ENCODE results near the gene KRTAP19-1. TPM values are rescaled to one million over a fixed set of nuclear protein-coding genes. Genes with fewer than 3 reads are reported as not detected.

Gene KRTAP19-1
- total RNA-seq, 1 experiment from 2014 or later: not detected

DNA sequence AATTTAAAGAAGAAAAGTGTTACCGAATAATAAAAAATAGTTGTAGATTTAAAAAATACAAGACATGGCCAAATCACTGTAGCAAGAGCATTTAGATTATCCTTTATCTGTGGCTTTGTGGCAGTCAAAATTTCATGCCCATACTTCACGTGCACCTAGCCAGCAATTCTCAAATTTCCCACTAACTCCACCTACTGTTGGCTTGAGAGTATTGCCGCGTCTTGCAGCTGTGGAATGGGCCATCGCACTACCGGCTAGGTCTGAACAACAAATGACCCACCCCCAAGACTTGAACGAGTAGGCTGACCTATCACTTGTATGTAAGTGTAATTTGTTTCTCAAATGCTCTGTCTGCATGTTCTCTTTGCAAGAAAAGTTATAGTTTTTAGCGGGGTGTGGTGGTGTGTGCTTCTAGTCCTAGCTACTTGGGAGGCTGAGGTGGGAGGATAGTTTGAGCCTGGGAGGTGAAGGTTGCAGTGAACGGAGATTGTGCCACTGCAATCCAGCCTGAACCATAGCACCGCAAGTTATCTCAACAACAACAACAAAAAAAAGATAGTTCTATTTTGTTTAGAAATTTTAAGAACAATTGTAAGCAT is 46.0 kb downstream of the KRTAP19-1 start:
- no peak overlapping the region for H3K27ac Mint-ChIP-seq (ENCODE audit: low read depth, unreplicated experiment)
- no TSS peak for BruUV-seq (replicated peaks)
- H3K9me3 Mint-ChIP-seq (ENCODE audit: unreplicated experiment): no peaks in the 10 kb centered on the region
- H3K4me3 Mint-ChIP-seq (ENCODE audit: unreplicated experiment): no peak overlapping the region
- peak; percentile 67 for DNase-seq (ENCODE audit: unreplicated experiment)
- intact Hi-C loops (cut with micrococcal nuclease): loop anchor here (5.0 to 10.0 kb wide), 2 partner anchors 89 to 653 kb away; partner anchors contain the start of gene KRTAP23-1
- CTCF ChIA-PET: interaction anchor here (0.5 to 2.0 kb wide), 14 partner anchors 10 to 955 kb away, joined by 3 to 10 read pairs (median 3); partner anchors contain the start of gene KRTAP27-1
- TF ChIP-seq, protein P1, sequence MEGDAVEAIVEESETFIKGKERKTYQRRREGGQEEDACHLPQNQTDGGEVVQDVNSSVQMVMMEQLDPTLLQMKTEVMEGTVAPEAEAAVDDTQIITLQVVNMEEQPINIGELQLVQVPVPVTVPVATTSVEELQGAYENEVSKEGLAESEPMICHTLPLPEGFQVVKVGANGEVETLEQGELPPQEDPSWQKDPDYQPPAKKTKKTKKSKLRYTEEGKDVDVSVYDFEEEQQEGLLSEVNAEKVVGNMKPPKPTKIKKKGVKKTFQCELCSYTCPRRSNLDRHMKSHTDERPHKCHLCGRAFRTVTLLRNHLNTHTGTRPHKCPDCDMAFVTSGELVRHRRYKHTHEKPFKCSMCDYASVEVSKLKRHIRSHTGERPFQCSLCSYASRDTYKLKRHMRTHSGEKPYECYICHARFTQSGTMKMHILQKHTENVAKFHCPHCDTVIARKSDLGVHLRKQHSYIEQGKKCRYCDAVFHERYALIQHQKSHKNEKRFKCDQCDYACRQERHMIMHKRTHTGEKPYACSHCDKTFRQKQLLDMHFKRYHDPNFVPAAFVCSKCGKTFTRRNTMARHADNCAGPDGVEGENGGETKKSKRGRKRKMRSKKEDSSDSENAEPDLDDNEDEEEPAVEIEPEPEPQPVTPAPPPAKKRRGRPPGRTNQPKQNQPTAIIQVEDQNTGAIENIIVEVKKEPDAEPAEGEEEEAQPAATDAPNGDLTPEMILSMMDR (IDR thresholded peaks at IDR 0.05; ENCODE audit: unreplicated experiment): peak; percentile 44
- H3K27me3 Mint-ChIP-seq (ENCODE audit: insufficient read depth, unreplicated experiment): peaks cover 89% of the 10 kb centered on the region
- H3K36me3 Mint-ChIP-seq (ENCODE audit: insufficient read depth, unreplicated experiment): no peaks in the 10 kb centered on the region
- POLR2A ChIA-PET: interaction anchor here (0.6 kb wide), 2 partner anchors 260 to 287 kb away, joined by 3 to 5 read pairs; no protein-coding TSS in a partner anchor
- H3K4me1 Mint-ChIP-seq (ENCODE audit: insufficient read depth, unreplicated experiment): peaks cover 6% of the 10 kb centered on the region

DNA sequence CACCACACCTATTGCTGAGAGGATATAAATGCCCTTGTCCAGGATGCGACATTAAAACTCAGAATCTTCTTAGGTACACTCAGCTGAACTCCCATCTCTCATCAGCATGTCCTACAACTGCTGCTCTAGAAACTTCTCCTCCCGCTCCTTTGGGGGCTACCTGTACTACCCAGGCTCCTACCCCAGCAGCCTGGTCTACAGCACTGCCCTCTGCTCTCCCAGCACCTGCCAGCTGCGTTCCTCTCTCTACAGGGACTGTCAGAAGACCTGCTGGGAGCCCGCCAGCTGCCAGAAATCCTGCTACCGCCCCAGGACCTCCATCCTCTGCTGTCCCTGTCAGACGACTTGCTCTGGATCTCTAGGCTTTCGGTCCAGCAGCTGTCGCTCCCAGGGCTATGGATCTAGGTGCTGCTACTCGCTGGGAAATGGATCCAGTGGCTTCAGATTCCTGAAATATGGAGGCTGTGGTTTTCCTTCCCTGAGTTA is 50.0 kb downstream of the KRTAP19-1 start, which contains the start of gene KRTAP13-4:
Gene KRTAP13-4, plus strand, starts transcription at position 51 of the 486 bp plus-strand sequence. Its CDS starts 56 bp downstream, at position 107.
- TF ChIP-seq, protein P1 (IDR thresholded peaks at IDR 0.05; ENCODE audit: unreplicated experiment): no peak
- intact Hi-C loops (cut with micrococcal nuclease): loop anchor here (5.0 to 10.0 kb wide), 2 partner anchors 85 to 657 kb away; partner anchors contain the start of gene KRTAP23-1
- CTCF ChIA-PET: interaction anchor here (0.6 to 0.8 kb wide), 2 partner anchors 77 to 568 kb away, joined by 3 to 5 read pairs; no protein-coding TSS in a partner anchor
- Mint-ChIP-seq H3K4me3 (ENCODE audit: unreplicated experiment) (no peak within 1 kb of the TSS), H3K36me3 (ENCODE audit: insufficient read depth, unreplicated experiment) (no peaks in the 10 kb centered on the region), H3K27me3 (ENCODE audit: insufficient read depth, unreplicated experiment) (peaks cover 89% of the 10 kb centered on the region), H3K4me1 (ENCODE audit: insufficient read depth, unreplicated experiment) (peaks cover 6% of the 10 kb centered on the region), H3K9me3 (ENCODE audit: unreplicated experiment) (no peaks in the 10 kb centered on the region), H3K27ac (ENCODE audit: low read depth, unreplicated experiment) (no peak within 1 kb of the TSS)
- BruUV-seq (replicated peaks): no TSS peak
- POLR2A ChIA-PET: no interaction called here
- DNase-seq (ENCODE audit: unreplicated experiment): no peak

Other genes with a start within 250 kb of the KRTAP19-1 start
- gene KRTAP24-1, start 197.4 kb downstream of the KRTAP19-1 start, total RNA-seq (2022): not detected in 2 replicates
- gene KRTAP25-1, start 190.9 kb downstream of the KRTAP19-1 start, total RNA-seq (2022): not detected in 2 replicates
- gene KRTAP26-1, start 160.1 kb downstream of the KRTAP19-1 start, total RNA-seq (2022): not detected in 2 replicates
- not detected in 2 replicates for gene KRTAP27-1, start 142.7 kb downstream of the KRTAP19-1 start, total RNA-seq (2022)
- not detected in 2 replicates for gene KRTAP23-1, start 131.8 kb downstream of the KRTAP19-1 start, total RNA-seq (2022)
- not detected in 2 replicates for gene KRTAP13-2, start 108.1 kb downstream of the KRTAP19-1 start, total RNA-seq (2022)
- not detected in 2 replicates for gene KRTAP13-1, start 84.3 kb downstream of the KRTAP19-1 start, total RNA-seq (2022)
- gene KRTAP13-3, start 54.4 kb downstream of the KRTAP19-1 start, total RNA-seq (2022): not detected in 2 replicates
- gene KRTAP13-4, start 50.1 kb downstream of the KRTAP19-1 start, total RNA-seq (2022): not detected in 2 replicates
- not detected in 2 replicates for gene KRTAP15-1, start 40.1 kb downstream of the KRTAP19-1 start, total RNA-seq (2022)
- not detected in 2 replicates for gene KRTAP19-2, start 7.1 kb upstream of the KRTAP19-1 start, total RNA-seq (2022)
- not detected in 2 replicates for gene KRTAP19-3, start 11.6 kb upstream of the KRTAP19-1 start, total RNA-seq (2022)
- not detected in 2 replicates for gene KRTAP19-4, start 16.8 kb upstream of the KRTAP19-1 start, total RNA-seq (2022)
- gene KRTAP19-5, start 21.8 kb upstream of the KRTAP19-1 start, total RNA-seq (2022): not detected in 2 replicates
- not detected in 2 replicates for gene KRTAP19-6, start 61.5 kb upstream of the KRTAP19-1 start, total RNA-seq (2022)
- gene KRTAP19-7, start 80.9 kb upstream of the KRTAP19-1 start, total RNA-seq (2022): not detected in 2 replicates
- gene KRTAP22-2, start 110.0 kb upstream of the KRTAP19-1 start, total RNA-seq (2022): not detected in 2 replicates
- gene KRTAP6-3, start 112.1 kb upstream of the KRTAP19-1 start, total RNA-seq (2022): not detected in 2 replicates
- not detected in 2 replicates for gene KRTAP6-2, start 118.5 kb upstream of the KRTAP19-1 start, total RNA-seq (2022)
- not detected in 2 replicates for gene KRTAP22-1, start 120.7 kb upstream of the KRTAP19-1 start, total RNA-seq (2022)
- gene KRTAP6-1, start 133.6 kb upstream of the KRTAP19-1 start, total RNA-seq (2022): not detected in 2 replicates
- not detected in 2 replicates for gene KRTAP20-1, start 136.1 kb upstream of the KRTAP19-1 start, total RNA-seq (2022)
- gene KRTAP20-4, start 140.3 kb upstream of the KRTAP19-1 start, total RNA-seq (2022): not detected in 2 replicates
- gene KRTAP20-2, start 154.8 kb upstream of the KRTAP19-1 start, total RNA-seq (2022): not detected in 2 replicates
- not detected in 2 replicates for gene KRTAP20-3, start 162.5 kb upstream of the KRTAP19-1 start, total RNA-seq (2022)
- gene KRTAP21-3, start 238.4 kb upstream of the KRTAP19-1 start, total RNA-seq (2022): not detected in 2 replicates

Data from MCF 10A (cell line).